Peyer's patch (tissue), 4 donors: Measurements from ENCODE around the gene FRMD4A. TPM values are rescaled to one million over a fixed set of nuclear protein-coding genes. Genes with fewer than 3 reads are reported as not detected.
"Not testable (repeated sequence)": the region's sequence is repeated elsewhere in the genome, so short reads cannot be mapped to it uniquely, and the experiment has no call there.

Experiments
- DNase-seq, 3 donors: peaks; one replicate each; pipeline ENCODE4 v3.0.0-alpha.2; 2017 to 2019
- H3K27ac ChIP-seq, 4 donors: fragments of 200-600 bp; sonication (generic); one replicate each; pipeline ENCODE4 v1.5.1; 2016 to 2019
- H3K27me3 ChIP-seq, 2 donors: fragments of 200-600 bp; sonication (generic); one replicate each; pipeline ENCODE4 v1.5.1; 2019
- H3K36me3 ChIP-seq, 3 donors: fragments of 200-600 bp; sonication (generic); one replicate each; pipeline ENCODE4 v1.5.1; 2016 to 2019
- H3K4me1 ChIP-seq, 4 donors: fragments of 200-600 bp; sonication (generic); one replicate each; pipeline ENCODE4 v1.5.1; 2016 to 2019
- H3K4me3 ChIP-seq, 4 donors: fragments of 200-600 bp; sonication (generic); 1 replicate in 3 of 4; 2 replicates in 1 of 4; pipeline ENCODE4 v1.5.1; 2016 to 2019; ENCODE audit warnings: mild to moderate bottlenecking in 1 of 4
- H3K9me3 ChIP-seq, 4 donors: fragments of 200-600 bp; sonication (generic); one replicate each; pipeline ENCODE4 v1.5.1; 2016 to 2019; ENCODE audit warnings: mild to moderate bottlenecking in 1 of 4
- POLR2A ChIP-seq, 2 donors: fragments of 450-650 bp; IDR thresholded peaks; one replicate each; pipeline ENCODE4 v1.5.1; 2017; ENCODE audit warnings: antibody characterized with exemption in 2 of 2, mild to moderate bottlenecking in 2 of 2, moderate library complexity in 2 of 2
- total RNA-seq, 4 donors: library from RNA; depleted of rRNA; stranded (reverse); fragments of >200 nt; gene quantifications; one replicate each; pipeline ENCODE4 v1.1.0, GENCODE V29; 2016
- TF ChIP-seq, protein P1 (sequence below), 6 experiments: fragments of 450-650 bp in 4 of 6; fragments of 200-600 bp in 2 of 6; sonication (generic) in 1 of 6; IDR thresholded peaks; one replicate each; pipeline ENCODE4 v1.5.1; 2017 to 2019; ENCODE audit warnings: antibody characterized with exemption in 6 of 6, mild to moderate bottlenecking in 3 of 6, moderate library complexity in 1 of 6

FRMD4A gene
- total RNA-seq, 4 donors from 2014 or later = 3.0 to 47.9 (median 5.9) TPM

DNA sequence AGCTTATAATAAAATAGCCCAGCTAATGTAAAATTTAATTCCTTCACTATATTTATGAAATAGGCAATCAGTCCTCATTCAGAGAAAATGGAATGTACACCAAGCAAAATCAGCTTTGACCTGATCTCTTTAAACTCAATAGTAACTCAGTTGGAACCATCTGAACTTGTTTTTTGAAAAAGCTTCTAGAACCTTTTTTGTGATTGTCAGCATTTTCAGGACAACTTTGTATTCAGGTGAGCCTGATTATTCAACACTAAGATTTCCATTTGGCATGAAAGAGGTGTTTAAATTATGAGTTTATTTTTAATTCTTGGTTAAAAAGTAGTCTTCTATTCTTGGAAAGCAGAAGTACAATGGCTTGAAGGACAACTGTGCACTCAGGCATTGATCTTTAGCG lies 89.5 kb downstream of the FRMD4A start:
- TF ChIP-seq, protein P1, sequence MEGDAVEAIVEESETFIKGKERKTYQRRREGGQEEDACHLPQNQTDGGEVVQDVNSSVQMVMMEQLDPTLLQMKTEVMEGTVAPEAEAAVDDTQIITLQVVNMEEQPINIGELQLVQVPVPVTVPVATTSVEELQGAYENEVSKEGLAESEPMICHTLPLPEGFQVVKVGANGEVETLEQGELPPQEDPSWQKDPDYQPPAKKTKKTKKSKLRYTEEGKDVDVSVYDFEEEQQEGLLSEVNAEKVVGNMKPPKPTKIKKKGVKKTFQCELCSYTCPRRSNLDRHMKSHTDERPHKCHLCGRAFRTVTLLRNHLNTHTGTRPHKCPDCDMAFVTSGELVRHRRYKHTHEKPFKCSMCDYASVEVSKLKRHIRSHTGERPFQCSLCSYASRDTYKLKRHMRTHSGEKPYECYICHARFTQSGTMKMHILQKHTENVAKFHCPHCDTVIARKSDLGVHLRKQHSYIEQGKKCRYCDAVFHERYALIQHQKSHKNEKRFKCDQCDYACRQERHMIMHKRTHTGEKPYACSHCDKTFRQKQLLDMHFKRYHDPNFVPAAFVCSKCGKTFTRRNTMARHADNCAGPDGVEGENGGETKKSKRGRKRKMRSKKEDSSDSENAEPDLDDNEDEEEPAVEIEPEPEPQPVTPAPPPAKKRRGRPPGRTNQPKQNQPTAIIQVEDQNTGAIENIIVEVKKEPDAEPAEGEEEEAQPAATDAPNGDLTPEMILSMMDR (IDR thresholded peaks at IDR 0.05) = no peak
- no peak for TF ChIP-seq POLR2A (IDR thresholded peaks at IDR 0.05)
- no peaks in the 10 kb centered on the region for H3K9me3 ChIP-seq
- no peak overlapping the region for H3K4me3 ChIP-seq
- H3K27ac ChIP-seq = no peak overlapping the region
- H3K4me1 ChIP-seq = no peaks in the 10 kb centered on the region
- no peaks in the 10 kb centered on the region for H3K27me3 ChIP-seq
- no peak for DNase-seq
- H3K36me3 ChIP-seq = no peaks in the 10 kb centered on the region

DNA sequence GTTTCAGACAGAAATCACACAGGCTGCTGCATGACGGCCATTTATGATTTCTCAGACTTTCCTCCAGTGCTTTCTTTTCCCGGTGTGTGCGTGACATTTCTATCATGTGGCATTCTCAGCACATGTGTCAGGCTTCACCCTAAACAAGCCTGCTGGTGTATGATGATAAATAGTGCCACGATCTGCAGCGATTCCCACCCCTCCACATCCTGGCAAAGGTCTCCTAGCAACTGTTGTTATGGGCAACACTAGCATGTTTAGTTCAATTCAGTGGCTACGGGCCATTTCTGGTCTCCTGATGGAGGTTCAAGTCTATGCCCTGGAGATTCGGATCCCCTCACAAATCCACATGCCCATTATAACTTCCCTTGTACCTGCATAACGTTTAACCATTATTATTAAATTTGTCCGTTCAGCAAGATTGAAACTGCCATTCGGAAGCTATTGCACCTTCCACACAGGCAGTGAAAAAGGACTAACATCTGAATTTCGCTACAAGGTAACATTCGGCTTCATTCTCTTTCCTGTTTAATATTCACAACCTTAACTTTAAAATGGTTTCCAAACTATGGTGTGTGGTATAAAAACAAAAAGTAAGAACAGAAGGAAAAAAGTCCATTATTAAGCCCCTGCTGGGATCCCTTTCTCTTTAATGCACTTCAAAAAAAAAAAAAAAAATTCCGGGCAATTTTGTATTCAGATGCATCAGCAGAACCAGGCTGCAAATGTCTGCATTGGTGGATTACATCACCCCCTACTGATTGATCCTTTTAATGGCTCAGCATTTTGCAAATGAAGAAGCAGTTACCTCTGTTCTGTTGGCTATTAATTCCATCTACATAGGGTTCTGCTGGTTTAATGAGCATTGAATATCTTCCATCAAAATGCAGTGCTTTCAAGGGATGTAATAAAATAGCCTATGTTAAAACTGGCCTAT lies 90.2 kb downstream of the FRMD4A start:
- no peak overlapping the region for H3K27ac ChIP-seq
- TF ChIP-seq, protein P1 (IDR thresholded peaks at IDR 0.05) = no peak
- no peak for TF ChIP-seq POLR2A (IDR thresholded peaks at IDR 0.05)
- H3K4me3 ChIP-seq = no peak overlapping the region
- no peaks in the 10 kb centered on the region for H3K27me3 ChIP-seq
- no peaks in the 10 kb centered on the region for H3K4me1 ChIP-seq
- no peaks in the 10 kb centered on the region for H3K36me3 ChIP-seq
- no peak for DNase-seq
- H3K9me3 ChIP-seq = no peaks in the 10 kb centered on the region

DNA sequence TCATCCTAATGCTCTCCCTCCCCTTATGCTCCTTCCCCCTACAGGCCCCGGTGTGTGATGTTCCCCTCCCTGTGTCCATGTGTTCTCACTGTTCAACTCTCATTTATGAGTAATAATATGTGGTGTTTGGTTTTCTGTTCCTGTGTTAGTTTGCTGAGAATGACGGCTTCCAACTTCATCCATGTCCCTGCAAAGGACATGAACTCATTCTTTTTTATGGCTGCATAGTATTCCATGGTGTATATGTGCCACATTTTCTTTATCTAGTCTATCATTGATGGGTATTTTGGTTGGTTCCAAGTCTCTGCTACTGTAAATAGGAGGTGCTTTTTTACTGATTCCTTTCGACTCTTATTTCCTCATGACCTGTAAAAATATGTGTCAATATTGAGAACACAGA lies 92.1 kb downstream of the FRMD4A start:
- not testable (repeated sequence) for H3K27me3 ChIP-seq, H3K4me3 ChIP-seq, H3K36me3 ChIP-seq, DNase-seq, H3K27ac ChIP-seq, H3K4me1 ChIP-seq, H3K9me3 ChIP-seq

DNA sequence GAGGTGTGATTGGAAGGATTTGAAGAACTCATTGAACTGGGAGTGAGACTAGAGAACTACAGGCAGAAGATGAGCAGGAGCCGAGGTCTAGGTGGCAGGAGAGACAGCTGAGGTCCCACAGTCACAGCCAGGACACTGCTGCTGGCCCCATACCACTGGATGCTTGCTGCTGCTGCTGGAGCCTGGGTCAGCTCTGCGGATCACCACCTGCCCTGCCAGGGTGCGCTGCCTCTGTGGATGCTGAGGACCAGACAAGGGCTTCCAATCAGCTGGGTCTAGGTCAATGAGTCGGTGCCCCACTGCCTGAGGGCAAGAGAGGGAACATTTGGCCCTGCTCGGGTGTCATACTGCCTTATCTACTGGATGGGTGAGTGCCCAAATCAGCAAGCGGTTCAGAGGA lies 94.4 kb downstream of the FRMD4A start:
- TF ChIP-seq, protein P1 (IDR thresholded peaks at IDR 0.05) = no peak
- TF ChIP-seq POLR2A (IDR thresholded peaks at IDR 0.05) = no peak
- H3K4me3 ChIP-seq = no peak overlapping the region

DNA sequence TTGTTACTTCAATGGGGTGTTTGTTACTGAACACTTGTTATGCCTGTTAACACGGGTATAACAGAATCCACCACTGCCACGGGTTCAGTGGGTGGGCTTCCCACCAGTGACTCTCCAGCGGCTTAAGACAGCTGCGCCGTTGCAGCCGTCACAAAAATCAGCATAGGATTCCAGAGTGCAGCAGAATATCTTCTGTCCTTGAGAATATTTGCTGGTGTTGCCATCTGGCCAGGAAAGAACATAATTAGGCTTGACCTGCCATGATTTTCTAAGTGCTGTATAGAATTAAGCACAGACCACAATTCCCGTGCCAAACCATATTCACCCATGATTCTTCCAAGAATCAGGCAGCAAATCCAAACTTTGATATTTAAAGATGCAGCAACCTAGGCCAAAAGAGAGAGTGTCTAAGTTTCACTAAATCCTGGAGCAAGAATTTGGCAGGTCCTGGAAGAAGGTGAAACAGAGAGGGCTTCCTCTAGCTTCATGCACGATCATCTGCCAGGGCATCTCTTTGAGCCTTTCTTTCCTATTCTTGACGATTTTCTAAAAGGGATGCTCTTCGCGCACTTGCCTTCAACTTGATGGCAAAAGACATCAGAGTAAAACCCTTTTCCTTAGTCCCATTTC lies 95.0 kb downstream of the FRMD4A start:
- Histone ChIP-seq H3K27ac (no peak overlapping the region), H3K4me1 (no peaks in the 10 kb centered on the region), H3K36me3 (no peaks in the 10 kb centered on the region), H3K4me3 (no peak overlapping the region), H3K9me3 (no peaks in the 10 kb centered on the region), H3K27me3 (no peaks in the 10 kb centered on the region)
- TF ChIP-seq, protein P1 (IDR thresholded peaks at IDR 0.05) = no peak
- TF ChIP-seq POLR2A (IDR thresholded peaks at IDR 0.05) = no peak
- no peak for DNase-seq

More for the DNA sequence above, 94.4 kb downstream of the FRMD4A start:
- Histone ChIP-seq H3K36me3 (no peaks in the 10 kb centered on the region), H3K4me1 (no peaks in the 10 kb centered on the region), H3K9me3 (no peaks in the 10 kb centered on the region), H3K27me3 (no peaks in the 10 kb centered on the region), H3K27ac (no peak overlapping the region)
- DNase-seq = no peak

DNA sequence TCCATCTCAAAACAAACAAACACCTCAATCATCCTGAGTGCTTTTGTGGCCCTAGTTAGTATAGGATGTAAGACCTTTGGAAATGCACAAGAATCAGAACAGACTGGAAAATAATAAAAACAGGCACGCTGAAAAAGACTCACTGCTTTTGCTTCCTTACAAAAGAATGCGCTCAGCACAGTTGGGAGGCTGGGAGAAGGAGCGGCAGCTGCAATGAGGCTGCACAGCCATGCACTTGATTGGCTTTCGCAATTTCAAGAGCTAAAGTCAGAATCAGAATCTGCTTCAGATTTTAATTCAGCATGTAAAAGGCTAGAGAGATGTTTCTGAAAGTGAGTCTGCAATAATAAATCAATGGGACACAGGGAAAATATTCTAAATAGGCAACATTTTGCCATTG lies 97.2 kb downstream of the FRMD4A start:
- no peak for TF ChIP-seq POLR2A (IDR thresholded peaks at IDR 0.05)
- TF ChIP-seq, protein P1 (IDR thresholded peaks at IDR 0.05) = no peak
- H3K36me3 ChIP-seq = no peaks in the 10 kb centered on the region
- no peaks in the 10 kb centered on the region for H3K27me3 ChIP-seq
- H3K9me3 ChIP-seq = no peaks in the 10 kb centered on the region
- no peak for DNase-seq
- no peak overlapping the region for H3K4me3 ChIP-seq
- H3K27ac ChIP-seq = no peak overlapping the region
- H3K4me1 ChIP-seq = no peaks in the 10 kb centered on the region

DNA sequence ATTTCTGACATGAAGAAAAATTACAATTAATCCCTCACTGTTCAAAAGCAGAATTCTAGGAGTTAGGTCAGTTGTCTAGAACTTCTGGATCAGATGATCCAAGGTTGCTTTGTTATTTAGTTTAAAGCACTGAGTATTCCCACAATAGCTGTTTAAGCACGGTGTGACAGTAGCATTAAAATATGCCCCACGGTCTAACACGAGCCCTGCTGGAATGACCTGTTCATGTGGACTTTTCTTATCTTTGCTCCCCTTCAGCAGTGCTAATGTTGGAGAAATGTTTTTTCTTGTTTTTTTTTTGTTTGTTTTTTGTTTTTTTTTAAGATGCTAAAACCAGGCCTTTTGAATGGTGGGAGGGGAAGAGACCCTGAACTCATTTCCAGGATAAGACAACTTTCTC lies 101.9 kb downstream of the FRMD4A start:
- H3K27me3 ChIP-seq, H3K4me1 ChIP-seq, H3K4me3 ChIP-seq, H3K9me3 ChIP-seq, DNase-seq, H3K27ac ChIP-seq, H3K36me3 ChIP-seq: not testable (repeated sequence)
